Uterus (tissue), 4 donors: Measurements from ENCODE around the gene HAAO. TPM values are rescaled to one million over a fixed set of nuclear protein-coding genes. Genes with fewer than 3 reads are reported as not detected.

Experiments
- DNase-seq, 2 donors: peaks; one replicate each; pipeline ENCODE4 v3.0.0-alpha.2; 2019 to 2020
- H3K27ac ChIP-seq, 2 donors: fragments of 200-600 bp; sonication (generic); 1 replicate in 1 of 2; 2 replicates in 1 of 2; pipeline ENCODE4 v1.5.1; 2016 to 2018
- H3K27me3 ChIP-seq, 2 donors: fragments of 200-600 bp; sonication (generic); one replicate each; pipeline ENCODE4 v1.5.1; 2018 to 2019; ENCODE audit warnings: control low read depth in 1 of 2
- H3K36me3 ChIP-seq, 2 donors: fragments of 200-600 bp; sonication (generic); one replicate each; pipeline ENCODE4 v1.5.1; 2019; ENCODE audit warnings: control low read depth in 1 of 2
- H3K4me1 ChIP-seq, 2 donors: fragments of 200-600 bp; sonication (generic); one replicate each; pipeline ENCODE4 v1.5.1; 2018 to 2019; ENCODE audit warnings: control low read depth in 1 of 2
- H3K4me3 ChIP-seq, 2 donors: fragments of 200-600 bp; sonication (generic); 1 replicate in 1 of 2; 2 replicates in 1 of 2; pipeline ENCODE4 v1.5.1; 2018 to 2019; ENCODE audit warnings: mild to moderate bottlenecking in 1 of 2
- H3K9me3 ChIP-seq, 2 donors: fragments of 200-600 bp; sonication (generic); one replicate each; pipeline ENCODE4 v1.5.1; 2019; ENCODE audit warnings: control low read depth in 1 of 2
- CTCF ChIP-seq, 4 experiments: fragments of 200-600 bp in 2 of 4; fragments of 450-650 bp in 2 of 4; sonication (generic) in 2 of 4; IDR thresholded peaks; one replicate each; pipeline ENCODE4 v1.5.1; 2016 to 2019; ENCODE audit warnings: antibody characterized with exemption in 4 of 4, mild to moderate bottlenecking in 2 of 4, moderate library complexity in 1 of 4
- POLR2A ChIP-seq, 2 donors: fragments of 450-650 bp; IDR thresholded peaks; one replicate each; pipeline ENCODE4 v1.6.1; 2016; ENCODE audit warnings: antibody characterized with exemption in 2 of 2, mild to moderate bottlenecking in 1 of 2, moderate library complexity in 1 of 2
- intact Hi-C: fragments of 100-400 bp; cut with DNase I; formaldehyde crosslinking; loops from one replicate; pipeline ENCODE4 v1.15.1; 2023; ENCODE audit warnings: low total_unique reads
- total RNA-seq, 4 donors: library from RNA; depleted of rRNA in 3 of 4; stranded (reverse); fragments of >200 nt in 3 of 4; gene quantifications; one replicate each; pipeline versions ENCODE4 v1.1.0 to v1.2.4, GENCODE V29; 2014 to 2023
- donor health status: DM: yes; HTN: yes; CAD: no.

HAAO gene
- total RNA-seq, 4 donors from 2014 or later: 3.1 to 25.1 (median 20.8) TPM

- Histone ChIP-seq H3K4me1 (no peaks in the 10 kb centered on the region), H3K27ac (peak overlapping the region in 1 of 2 donors; percentile 48), H3K4me3 (no peak overlapping the region), H3K27me3 (no peaks in the 10 kb centered on the region), H3K36me3 (no peaks in the 10 kb centered on the region), H3K9me3 (no peaks in the 10 kb centered on the region)
- DNase-seq: peak; percentile 44 to 46
- TF ChIP-seq CTCF (IDR thresholded peaks at IDR 0.05) (no peak), POLR2A (IDR thresholded peaks at IDR 0.05) (no peak)
- intact Hi-C loops: no loop called here
Measured at GRCh38 chr2:42722320-42723190, 69.8 kb downstream of the HAAO start.

GRCh38 chr2:42721898-42722297 lies 70.5 kb downstream of the HAAO start:
- no peaks in the 10 kb centered on the region for H3K36me3 ChIP-seq
- DNase-seq: no peak
- no peaks in the 10 kb centered on the region for H3K4me1 ChIP-seq
- peak overlapping the region in 1 of 2 donors; percentile 48 for H3K27ac ChIP-seq
- no peaks in the 10 kb centered on the region for H3K9me3 ChIP-seq
- TF ChIP-seq POLR2A (IDR thresholded peaks at IDR 0.05) (no peak), CTCF (IDR thresholded peaks at IDR 0.05) (no peak)
- H3K4me3 ChIP-seq: no peak overlapping the region
- H3K27me3 ChIP-seq: no peaks in the 10 kb centered on the region
- intact Hi-C loops: no loop called here

Other genes starting within 250 kb of the HAAO start
- gene MTA3, start 224.0 kb downstream of the HAAO start, total RNA-seq: 10 to 100 TPM; 25.6 to 89.1 (median 64.0) TPM
- 1 to 10 TPM in 2 of 4 donors, not detected in 2; 1.9 to 5.4 TPM for gene OXER1, start 28.4 kb downstream of the HAAO start, total RNA-seq